ENCODE results near the gene GPANK1. TPM values are rescaled to one million over a fixed set of nuclear protein-coding genes. Genes with fewer than 3 reads are reported as not detected.

The GPANK1 gene
- total and polyA plus RNA-seq, 2 donors (not counting 1 experiment from before 2014, with no cell fraction given) = 13.1 to 15.0 TPM

- H3K4me2 ChIP-seq (ENCODE audit: extremely low read depth, insufficient read depth, low read length) = peak within 1 kb of the TSS; percentile 95
- no peaks in the 10 kb centered on the region for H3K27me3 ChIP-seq (ENCODE audit: control insufficient read depth, insufficient read depth, low read length)
- H3K27ac ChIP-seq (ENCODE audit: insufficient read depth, low read length) = peak within 1 kb of the TSS; percentile 87
- TF ChIP-seq CTCF (conservative IDR thresholded peaks at IDR 0.05 in 1 of 2, IDR thresholded peaks at IDR 0.05 in 1 of 2; ENCODE audit: low read depth in 1 of 2, low read length in 2 of 2) (peak in 1 of 2 donors; percentile 18), EZH2 (IDR thresholded peaks at IDR 0.05; ENCODE audit: low read length, missing control alignments) (no peak)
- peaks cover 22% of the 10 kb centered on the region for H3K36me3 ChIP-seq (ENCODE audit: control insufficient read depth, insufficient read depth, low read length)
- H3K4me1 ChIP-seq (ENCODE audit: control insufficient read depth, extremely low read depth, insufficient read depth, low read length) = peaks cover 23% of the 10 kb centered on the region
- peaks cover 46% of the 10 kb centered on the region for H3K79me2 ChIP-seq (ENCODE audit: control insufficient read depth, insufficient read depth, low read length)
- peak within 1 kb of the TSS; percentile 60 for H2AFZ ChIP-seq (ENCODE audit: low read length)
- no peaks in the 10 kb centered on the region for H3K9me3 ChIP-seq (ENCODE audit: control insufficient read depth, insufficient read depth, low read depth, low read length)
- H3K4me3 ChIP-seq (replicated peaks in 1 of 4; ENCODE audit: control extremely low read depth in 1 of 4, insufficient read depth in 1 of 4, low read depth in 3 of 4, low read length in 4 of 4) = peak within 1 kb of the TSS; percentile 82 to 94 (median 86)
- peak within 1 kb of the TSS; percentile 94 for H3K9ac ChIP-seq (ENCODE audit: insufficient read depth, low read length)
- DNase-seq (ENCODE audit: low read depth in 2 of 2) = peak; percentile 97
- H4K20me1 ChIP-seq (ENCODE audit: control insufficient read depth, extremely low read depth, insufficient read depth, low read length) = no peaks in the 10 kb centered on the region
Measured at GRCh38 chr6:31665501-31666336, 922 bp upstream of the GPANK1 start, which contains the start of gene CSNK2B. Gene CSNK2B, plus strand, starts transcription at chr6:31666080. Its CDS starts 752 bp downstream, at chr6:31666832.

DNA sequence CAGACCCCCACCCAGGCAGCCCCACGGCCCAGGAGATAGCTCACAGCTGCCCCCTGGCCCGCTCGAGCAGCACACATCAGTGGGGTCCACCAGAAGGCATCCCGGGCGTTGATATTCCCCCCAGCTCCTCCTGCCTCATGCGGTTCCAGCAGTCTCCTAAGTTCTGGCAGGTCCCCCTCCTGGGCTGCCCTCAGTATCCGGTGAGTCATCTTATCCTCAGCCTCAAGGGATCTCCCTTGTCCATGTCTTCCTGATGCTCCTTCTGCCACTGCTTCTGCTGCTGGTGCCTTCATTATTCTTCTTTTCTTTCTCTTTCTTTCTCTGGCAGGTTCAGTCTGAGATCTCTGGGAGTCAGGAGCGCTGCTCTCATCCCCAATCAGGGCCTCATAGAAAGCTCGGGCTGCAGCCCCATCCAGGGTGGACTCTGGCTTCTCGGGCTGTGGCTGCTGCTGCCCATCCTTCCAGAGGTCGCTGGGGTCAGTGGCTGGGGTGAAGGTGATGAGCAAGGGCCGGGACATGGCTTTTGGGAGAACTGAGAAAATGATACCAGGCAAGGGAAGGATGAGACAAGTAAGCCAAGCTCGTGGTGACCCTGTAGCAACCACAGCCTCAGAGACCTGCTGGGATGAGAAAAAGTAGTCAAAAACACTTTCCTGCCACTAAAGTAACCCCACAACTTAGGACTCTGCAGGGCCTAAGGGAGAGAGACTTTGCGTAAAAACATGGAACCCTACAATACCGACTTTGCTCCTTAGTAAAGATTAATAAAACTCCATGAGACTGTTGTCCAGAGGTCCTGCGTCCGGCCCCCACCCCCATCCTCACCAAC lies 622 bp downstream of the GPANK1 start:
- Histone ChIP-seq H3K36me3 (ENCODE audit: control insufficient read depth, insufficient read depth, low read length) (peaks cover 12% of the 10 kb centered on the region), H3K4me3 (replicated peaks in 1 of 4; ENCODE audit: control extremely low read depth in 1 of 4, insufficient read depth in 1 of 4, low read depth in 3 of 4, low read length in 4 of 4) (peak overlapping the region; percentile 82 to 94 (median 86)), H3K79me2 (ENCODE audit: control insufficient read depth, insufficient read depth, low read length) (peaks cover 56% of the 10 kb centered on the region), H3K4me1 (ENCODE audit: control insufficient read depth, extremely low read depth, insufficient read depth, low read length) (peaks cover 20% of the 10 kb centered on the region), H3K27me3 (ENCODE audit: control insufficient read depth, insufficient read depth, low read length) (no peaks in the 10 kb centered on the region), H4K20me1 (ENCODE audit: control insufficient read depth, extremely low read depth, insufficient read depth, low read length) (no peaks in the 10 kb centered on the region), H3K27ac (ENCODE audit: insufficient read depth, low read length) (peak overlapping the region; percentile 87), H3K4me2 (ENCODE audit: extremely low read depth, insufficient read depth, low read length) (peak overlapping the region; percentile 95), H2AFZ (ENCODE audit: low read length) (no peak overlapping the region), H3K9ac (ENCODE audit: insufficient read depth, low read length) (peak overlapping the region; percentile 51), H3K9me3 (ENCODE audit: control insufficient read depth, insufficient read depth, low read depth, low read length) (no peaks in the 10 kb centered on the region)
- peak; percentile 75 to 83 for DNase-seq (ENCODE audit: low read depth in 2 of 2)
- TF ChIP-seq CTCF (conservative IDR thresholded peaks at IDR 0.05 in 1 of 2, IDR thresholded peaks at IDR 0.05 in 1 of 2; ENCODE audit: low read depth in 1 of 2, low read length in 2 of 2) (no peak), EZH2 (IDR thresholded peaks at IDR 0.05; ENCODE audit: low read length, missing control alignments) (no peak)
